Epithelial cell of esophagus (primary cell): ENCODE measurements around the gene STK11.
A peak's percentile ranks its signal among the peaks of the same experiment; 100 is the strongest.

Experiments used
- DNase-seq: peaks from one replicate; pipeline ENCODE4 v3.0.0; 2010; ENCODE audit warnings: low read depth
- H3K4me3 ChIP-seq: 2 replicates; pipeline ENCODE4 v1.5.1; 2011; ENCODE audit warnings: mild to moderate bottlenecking, low read length, control low read depth
- CTCF ChIP-seq: IDR thresholded peaks from 2 replicates; pipeline ENCODE4 v1.5.1; 2011; ENCODE audit warnings: low read depth, mild to moderate bottlenecking, low read length, control low read depth, inconsistent platforms; ENCODE audit not compliant: insufficient read depth; ENCODE audit errors: missing control alignments

STK11 gene

GRCh38 chr19:1219786-1220476 is 14.4 kb downstream of the STK11 start:
- no peak for TF ChIP-seq CTCF
- no peak overlapping the region for H3K4me3 ChIP-seq
- DNase-seq = no peak

GRCh38 chr19:1220477-1220930 is 14.9 kb downstream of the STK11 start:
- no peak for TF ChIP-seq CTCF
- DNase-seq = no peak
- H3K4me3 ChIP-seq = no peak overlapping the region

GRCh38 chr19:1220976-1221903 is 15.7 kb downstream of the STK11 start:
- H3K4me3 ChIP-seq = no peak overlapping the region
- TF ChIP-seq CTCF = peak; percentile 57
- no peak for DNase-seq

GRCh38 chr19:1221904-1222255 is 16.3 kb downstream of the STK11 start:
- no peak for TF ChIP-seq CTCF
- DNase-seq = no peak
- no peak overlapping the region for H3K4me3 ChIP-seq

- no peak overlapping the region for H3K4me3 ChIP-seq
- DNase-seq = no peak
- TF ChIP-seq CTCF = no peak
Observed at GRCh38 chr19:1222394-1222793, 16.8 kb downstream of the STK11 start.

GRCh38 chr19:1223018-1223855 is 17.7 kb downstream of the STK11 start:
- DNase-seq = peak; percentile 56
- TF ChIP-seq CTCF = peak; percentile 48

More at GRCh38 chr19:1223018-1223855, 17.7 kb downstream of the STK11 start:
- no peak overlapping the region for H3K4me3 ChIP-seq
